Measurements from ENCODE around the gene PHF2. TPM values are rescaled to one million over a fixed set of nuclear protein-coding genes. Genes with fewer than 3 reads are reported as not detected.

The PHF2 gene
- total and polyA plus RNA-seq, 2 of the 4 experiments (the other 2 are of a cell fraction): 5.9 to 9.5 TPM

DNA sequence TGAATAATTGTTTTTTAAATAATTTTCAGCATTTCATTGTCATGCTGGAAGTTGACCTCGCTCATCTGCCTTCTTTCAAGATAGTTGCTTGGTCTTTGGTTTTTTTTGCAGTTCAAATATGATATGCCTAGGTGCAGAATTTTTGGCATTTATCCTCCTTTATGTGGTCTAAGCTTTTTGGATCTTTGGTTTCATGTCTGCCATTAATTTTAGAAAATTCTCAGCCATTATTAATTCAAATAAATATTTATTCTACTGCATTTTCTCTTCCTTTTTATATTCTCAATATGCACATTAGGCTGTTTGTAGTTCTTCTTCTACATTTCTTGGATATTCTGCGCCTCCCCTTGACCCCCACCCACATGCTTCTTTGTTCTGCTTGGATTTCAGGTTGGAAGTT, 63.6 kb downstream of the PHF2 start:
- H3K9me3 ChIP-seq (ENCODE audit: control insufficient read depth, insufficient read depth, low read length): peaks cover 2% of the 10 kb centered on the region; the same call in 1 of the 2 replicates
- dilution Hi-C loops (cut with HindIII; ENCODE audit: low sequenced_read_pairs, unreplicated experiment) (no loop called here), in situ Hi-C loops (cut with MboI; ENCODE audit: low sequenced_read_pairs) (no loop called here), intact Hi-C loops (cut with micrococcal nuclease) (no loop called here)
- no peak overlapping the region for H4K91ac ChIP-seq (ENCODE audit: insufficient read depth, low read depth, low read length)
- no peak for DNase-seq
- no peaks in the 10 kb centered on the region for H3K27me3 ChIP-seq (ENCODE audit: control insufficient read depth, insufficient read depth, low read length)
- no peak overlapping the region for H2BK120ac ChIP-seq (ENCODE audit: low read depth, low read length)
- CTCF ChIA-PET: interaction anchor here (0.7 kb wide), 1 partner anchor 20 kb away, joined by 3 read pairs; no protein-coding TSS in a partner anchor
- no peak overlapping the region for H3K23ac ChIP-seq (ENCODE audit: low read depth, low read length)
- no peak overlapping the region for H2BK15ac ChIP-seq (ENCODE audit: low read depth, low read length)
- H2BK20ac ChIP-seq (ENCODE audit: low read depth, low read length): no peak overlapping the region
- ATAC-seq (ENCODE audit: low read depth): no peak
- H3K4ac ChIP-seq (ENCODE audit: low read depth, low read length): no peak overlapping the region
- H3K4me3 ChIP-seq (ENCODE audit: insufficient read depth, low read depth, low read length): no peak overlapping the region
- peaks cover 13% of the 10 kb centered on the region for H3K36me3 ChIP-seq (ENCODE audit: control insufficient read depth, insufficient read depth, low read length)
- H2AFZ ChIP-seq (replicated peaks; ENCODE audit: low read length, poor library complexity): no peak overlapping the region
- no TSS peak for BruUV-seq (replicated peaks)
- TF ChIP-seq, protein P1, sequence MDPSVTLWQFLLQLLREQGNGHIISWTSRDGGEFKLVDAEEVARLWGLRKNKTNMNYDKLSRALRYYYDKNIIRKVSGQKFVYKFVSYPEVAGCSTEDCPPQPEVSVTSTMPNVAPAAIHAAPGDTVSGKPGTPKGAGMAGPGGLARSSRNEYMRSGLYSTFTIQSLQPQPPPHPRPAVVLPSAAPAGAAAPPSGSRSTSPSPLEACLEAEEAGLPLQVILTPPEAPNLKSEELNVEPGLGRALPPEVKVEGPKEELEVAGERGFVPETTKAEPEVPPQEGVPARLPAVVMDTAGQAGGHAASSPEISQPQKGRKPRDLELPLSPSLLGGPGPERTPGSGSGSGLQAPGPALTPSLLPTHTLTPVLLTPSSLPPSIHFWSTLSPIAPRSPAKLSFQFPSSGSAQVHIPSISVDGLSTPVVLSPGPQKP (IDR thresholded peaks at IDR 0.05; ENCODE audit: borderline replicate concordance, low read depth, low read length): no peak
- TF ChIP-seq BHLHE40 (IDR thresholded peaks at IDR 0.05; ENCODE audit: low read depth, low read length) (no peak), RCOR1 (IDR thresholded peaks at IDR 0.05; ENCODE audit: insufficient replicate concordance, low read length) (no peak)
- H4K5ac ChIP-seq (ENCODE audit: low read depth, low read length): no peak overlapping the region
- POLR2A ChIA-PET (ENCODE audit: unreplicated experiment): no interaction called here
- no peak overlapping the region for H3K9ac ChIP-seq (ENCODE audit: low read depth, low read length)
- no peak overlapping the region for H3K56ac ChIP-seq (ENCODE audit: extremely low read depth, insufficient read depth, low read length)
- no peak overlapping the region for H3K27ac ChIP-seq (ENCODE audit: insufficient read depth, low read length)
- no peak overlapping the region for H3K18ac ChIP-seq (ENCODE audit: low read depth, low read length)
- peaks cover 10% of the 10 kb centered on the region for H3K9me1 ChIP-seq (ENCODE audit: insufficient read depth, low read length)
- H2AK5ac ChIP-seq (ENCODE audit: low read depth, low read length): no peak overlapping the region
- H3K14ac ChIP-seq (replicated peaks; ENCODE audit: low read depth, low read length): no peak overlapping the region
- no peak overlapping the region for H2BK5ac ChIP-seq (ENCODE audit: low read depth, low read length, poor library complexity, severe bottlenecking)
- peaks cover 3% of the 10 kb centered on the region; the same call in 1 of the 2 replicates for H3K4me1 ChIP-seq (ENCODE audit: control insufficient read depth, insufficient read depth, low read length)
- no CpG with 5 or more reads among the region's 2 CpGs for WGBS, 2 experiments (ENCODE audit: extremely low coverage in 2 of 2, insufficient read length in 1 of 2)
- peaks cover 8% of the 10 kb centered on the region for H4K20me1 ChIP-seq (ENCODE audit: insufficient read depth, low read length)
- H4K8ac ChIP-seq (ENCODE audit: low read depth in 2 of 2, low read length in 2 of 2): no peak overlapping the region
- H3K4me2 ChIP-seq (ENCODE audit: low read depth, low read length): no peak overlapping the region
- peaks cover 4 to 11% of the 10 kb centered on the region in 2 experiments; a peak in 2 of 4 replicates for H3K79me1 ChIP-seq (ENCODE audit: low read depth in 1 of 2, low read length in 2 of 2)
- H2AK9ac ChIP-seq (replicated peaks; ENCODE audit: low read depth, low read length, poor library complexity): no peak overlapping the region
